NOMO-1 treated with DMSO at 0.1 percent for 48 hours (cell line): Measurements from ENCODE around the gene SLC25A29.
A peak's percentile ranks its signal among the peaks of the same experiment; 100 is the strongest.
"Not testable (repeated sequence)": the region's sequence is repeated elsewhere in the genome, so short reads cannot be mapped to it uniquely, and the experiment has no call there.

Source experiments
- DNase-seq: peaks from one replicate; lab custom pipeline; 2025; ENCODE audit not compliant: unreplicated experiment; lab: John Stamatoyannopoulos, UW

The SLC25A29 gene

GRCh38 chr14:100312877-100313400 lies 6.7 kb upstream of the SLC25A29 start:
- DNase-seq, result no peak

DNA sequence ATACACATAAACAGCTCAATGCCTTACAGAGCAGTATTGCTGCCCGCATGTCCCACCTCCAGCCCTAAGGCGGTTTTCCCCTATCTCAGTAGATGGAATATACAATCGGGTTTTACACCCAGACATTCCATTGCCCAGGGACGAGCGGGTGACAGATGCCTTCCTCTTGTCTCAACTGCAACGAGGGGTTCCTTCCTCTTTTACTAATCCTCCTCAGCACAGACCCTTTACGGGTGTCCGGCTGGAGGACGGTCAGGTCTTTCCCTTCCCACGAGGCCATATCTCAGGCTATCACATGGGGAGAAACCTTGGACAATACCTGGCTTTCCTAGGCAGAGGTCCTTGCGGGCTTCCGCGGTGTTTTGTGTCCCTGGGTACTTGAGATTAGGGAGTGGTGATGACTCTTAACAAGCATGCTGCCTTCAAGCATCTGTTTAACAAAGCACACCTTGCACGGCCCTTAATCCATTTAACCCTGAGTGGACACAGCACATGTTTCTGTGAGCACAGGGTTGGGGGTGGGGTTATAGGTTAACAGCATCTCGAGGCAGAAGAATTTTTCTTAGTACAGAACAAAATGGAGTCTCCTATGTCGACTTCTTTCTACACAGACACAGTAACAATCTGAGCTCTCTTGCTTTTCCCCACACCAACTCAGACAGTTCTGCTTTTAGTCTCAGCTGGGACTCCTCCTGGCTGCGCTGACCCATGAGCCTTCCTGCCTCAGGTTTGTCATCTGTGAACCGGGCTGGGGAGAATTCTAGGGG lies 6.0 kb upstream of the SLC25A29 start:
- peak; percentile 50 for DNase-seq

GRCh38 chr14:100309028-100309737 lies 2.9 kb upstream of the SLC25A29 start:
- DNase-seq, result no peak

- DNase-seq, result not testable (repeated sequence)
Measured at GRCh38 chr14:100308427-100308792, 2.2 kb upstream of the SLC25A29 start.

DNA sequence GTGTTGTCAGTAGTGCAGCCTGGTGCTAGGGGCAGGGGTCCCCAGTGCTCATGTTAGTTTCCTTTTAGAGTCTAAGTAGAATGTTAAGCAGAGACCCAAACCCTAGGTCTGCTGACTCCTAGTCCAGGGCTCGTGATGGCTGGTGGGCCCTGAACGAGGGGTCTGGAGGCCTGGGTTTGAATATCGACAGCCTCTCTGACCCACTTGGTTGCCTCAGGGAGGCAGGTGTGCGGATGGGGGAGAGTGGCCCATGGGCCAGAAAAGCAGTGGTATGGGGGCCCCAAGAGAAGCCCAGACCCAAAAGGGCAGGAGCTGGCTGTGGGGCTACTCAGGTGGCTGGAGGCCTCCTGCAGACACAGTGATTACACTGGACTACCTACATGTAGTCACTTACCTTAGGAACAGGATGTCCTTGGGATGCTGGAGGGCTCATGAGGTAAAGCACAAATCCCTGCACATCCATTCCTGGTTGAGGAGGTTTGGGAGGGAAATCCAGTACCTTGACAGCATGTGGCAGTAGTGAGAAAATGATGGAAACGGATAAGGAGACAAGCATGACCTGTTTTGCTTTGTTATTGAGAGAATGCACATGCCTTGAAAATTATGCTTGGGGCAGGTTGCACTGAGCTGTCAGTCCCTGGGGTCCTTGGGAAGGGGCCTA lies 1.7 kb upstream of the SLC25A29 start:
- DNase-seq, result no peak

- peak; percentile 29 for DNase-seq
Measured at GRCh38 chr14:100306998-100307765, 938 bp upstream of the SLC25A29 start.

DNA sequence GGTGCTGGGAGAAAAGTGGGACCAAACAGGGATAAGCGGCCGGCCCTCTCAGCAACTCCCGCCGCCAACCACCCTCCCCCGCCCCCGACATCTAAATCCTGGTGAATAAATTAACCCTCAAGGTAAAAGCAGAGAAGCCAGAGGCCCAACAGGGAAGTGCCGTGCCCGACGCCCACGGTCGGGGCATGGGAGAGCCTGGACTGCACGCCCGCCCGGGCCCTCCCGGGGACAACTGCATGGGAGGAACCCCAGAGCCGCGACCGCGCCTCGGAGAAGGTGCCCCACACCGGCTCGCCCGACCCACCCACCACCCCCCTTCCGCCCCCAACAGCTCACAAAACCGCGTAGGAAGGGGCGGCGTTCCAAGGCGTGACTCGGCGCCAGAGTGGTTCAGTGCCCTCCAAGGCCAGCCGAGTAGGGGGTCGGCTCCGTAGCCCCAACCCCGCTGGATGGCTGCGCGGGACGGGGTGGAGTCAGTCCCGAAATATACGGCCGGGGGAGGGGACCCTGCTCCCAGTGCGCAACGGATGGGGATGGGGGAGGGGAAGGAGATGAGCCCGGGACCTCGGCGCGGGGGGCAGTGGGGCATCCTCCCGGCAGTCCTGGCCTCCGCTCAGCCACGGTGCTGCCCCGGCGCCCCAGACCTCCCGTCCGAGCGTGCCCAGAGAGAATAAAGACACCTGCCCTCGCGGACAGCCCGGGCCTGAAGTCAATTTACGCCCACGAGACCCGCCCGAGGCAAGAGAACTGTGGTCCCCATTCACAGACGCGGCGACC lies 732 bp downstream of the SLC25A29 start:
- DNase-seq, result no peak

- DNase-seq, result no peak
Measured at GRCh38 chr14:100304825-100305323, 1.4 kb downstream of the SLC25A29 start.

GRCh38 chr14:100303925-100304324 lies 2.3 kb downstream of the SLC25A29 start:
- no peak for DNase-seq

DNA sequence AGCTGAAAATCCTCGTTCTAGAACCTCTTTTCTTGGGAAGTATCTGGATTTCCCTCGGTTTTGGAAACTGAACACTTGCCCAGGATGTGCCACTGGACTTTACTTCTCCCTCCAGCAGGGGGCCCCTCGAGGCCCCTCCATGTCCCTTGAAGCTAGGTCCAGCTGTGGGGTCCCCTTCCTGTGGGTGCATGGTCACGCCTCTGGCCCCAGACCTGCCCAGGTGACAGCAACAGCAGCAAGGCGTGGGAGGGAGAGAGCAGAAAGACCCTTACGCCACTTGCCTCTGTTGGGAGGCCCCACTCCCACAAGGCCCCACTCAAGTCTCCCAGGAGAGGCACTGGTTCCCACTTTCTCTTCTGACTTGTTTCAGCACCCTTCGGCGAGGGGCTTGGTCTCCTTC lies 3.1 kb downstream of the SLC25A29 start:
- DNase-seq, result peak; percentile 19

GRCh38 chr14:100302616-100303015 lies 3.6 kb downstream of the SLC25A29 start:
- DNase-seq, result no peak

GRCh38 chr14:100299238-100299560 lies 7.0 kb downstream of the SLC25A29 start:
- DNase-seq, result no peak

GRCh38 chr14:100298551-100299237 lies 7.5 kb downstream of the SLC25A29 start:
- no peak for DNase-seq

DNA sequence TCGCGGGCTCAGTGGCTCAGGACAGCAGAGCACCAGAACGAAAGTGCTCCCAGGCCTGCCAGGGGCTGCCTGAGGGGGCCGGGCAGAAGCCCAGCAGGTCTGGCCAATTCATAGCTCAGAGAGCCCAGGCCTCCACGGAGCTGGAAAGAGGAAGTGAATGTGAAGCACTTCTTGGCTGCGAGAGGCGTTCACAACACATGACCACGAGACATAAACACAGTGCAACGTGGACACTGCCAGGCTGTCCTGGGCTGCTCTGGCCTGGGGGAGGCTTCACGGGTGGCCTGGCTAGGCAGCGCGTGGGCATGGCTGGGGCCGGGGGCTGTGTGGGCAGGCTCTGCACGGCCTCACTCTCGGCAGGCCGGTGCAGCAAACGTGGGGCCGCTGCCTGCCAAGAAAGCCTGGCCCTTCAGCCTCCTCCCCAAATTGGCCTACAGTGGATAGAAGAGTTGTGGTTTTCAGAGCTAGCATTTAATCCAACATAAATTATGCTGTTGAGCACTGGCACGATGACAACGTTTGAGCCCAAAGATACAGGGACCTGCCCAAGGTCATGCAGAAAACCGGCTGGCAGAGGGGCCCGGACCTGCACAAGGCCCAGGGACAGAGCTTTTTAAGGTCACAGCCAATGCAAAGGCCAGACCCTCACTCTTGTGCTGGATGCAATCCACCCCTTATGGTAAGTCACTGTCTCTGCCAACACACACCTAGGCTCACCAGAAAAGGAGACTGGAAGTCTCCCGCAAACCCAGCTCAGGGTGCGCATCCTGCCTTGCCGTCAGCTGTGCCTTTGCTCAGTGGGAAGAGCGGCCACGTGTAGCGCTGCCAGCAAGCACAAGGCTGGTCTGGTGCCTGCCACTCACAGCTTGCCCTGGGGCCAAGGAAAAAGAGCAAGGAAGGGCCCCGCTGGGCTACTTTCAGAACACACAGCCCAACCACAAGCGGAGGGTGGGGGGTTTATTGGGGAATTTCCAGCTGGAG lies 8.6 kb downstream of the SLC25A29 start:
- peak; percentile 80 for DNase-seq

DNA sequence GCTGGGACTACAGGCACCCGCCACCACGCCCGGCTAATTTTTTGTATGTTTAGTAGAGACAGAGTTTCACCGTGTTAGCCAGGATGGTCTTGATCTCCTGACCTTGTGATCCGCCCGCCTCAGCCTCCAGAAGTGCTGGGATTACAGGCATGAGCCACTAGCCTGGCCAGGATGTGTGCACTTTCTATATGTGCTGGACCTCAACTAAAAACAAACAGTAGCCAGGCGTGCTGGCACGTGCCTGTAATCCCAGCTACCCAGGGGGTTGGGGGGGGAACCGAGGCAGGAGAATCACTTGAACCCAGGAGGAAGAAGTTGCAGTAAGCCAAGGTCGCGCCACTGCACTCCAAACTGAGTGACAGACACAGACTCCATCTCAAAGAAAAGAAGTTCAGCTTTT lies 9.5 kb downstream of the SLC25A29 start:
- DNase-seq, result not testable (repeated sequence)

GRCh38 chr14:100296106-100296651 lies 10.1 kb downstream of the SLC25A29 start:
- DNase-seq, result peak; percentile 74

DNA sequence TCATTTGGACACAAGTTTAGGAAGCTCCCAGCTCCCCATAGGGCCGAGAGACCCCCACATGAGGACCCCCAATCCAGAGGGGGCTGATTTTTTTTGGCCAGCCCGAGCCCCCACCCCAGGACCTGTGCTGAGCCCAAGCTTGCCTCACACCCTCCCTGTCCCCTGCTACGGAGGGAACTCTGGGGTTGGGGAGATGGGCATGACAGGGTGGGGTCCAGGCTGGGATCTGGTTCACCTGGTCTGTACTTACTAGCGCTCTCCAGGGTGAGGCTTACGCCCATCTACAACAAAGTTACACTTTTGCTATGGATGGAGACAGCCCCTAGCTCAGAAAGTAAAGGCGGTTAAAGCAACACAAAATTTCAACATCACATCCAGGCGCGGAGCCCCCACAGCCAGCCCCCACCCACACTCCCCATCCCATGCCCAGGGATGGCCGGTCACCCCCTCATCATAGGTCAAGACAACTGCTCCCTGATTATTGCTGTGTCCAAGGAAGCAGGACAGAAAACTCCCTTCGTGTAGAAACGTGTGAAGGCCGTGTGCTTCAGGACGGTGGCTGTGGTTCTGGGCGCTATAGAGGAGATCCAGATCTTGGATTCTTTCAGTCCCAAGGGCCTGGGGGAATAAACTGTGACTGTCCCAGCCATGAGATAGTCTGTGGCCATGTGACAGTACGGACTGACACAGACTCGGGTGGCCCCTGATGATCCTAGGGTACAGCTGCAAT lies 10.7 kb downstream of the SLC25A29 start:
- no peak for DNase-seq

- no peak for DNase-seq
Measured at GRCh38 chr14:100294963-100295330, 11.3 kb downstream of the SLC25A29 start.
